Mesenchymal stem cell (in vitro differentiated cells and primary cell): ENCODE results near the gene ARFRP1. TPM values are rescaled to one million over a fixed set of nuclear protein-coding genes. Genes with fewer than 3 reads are reported as not detected.

Source experiments
- DNase-seq: peaks from one replicate; pipeline ENCODE4 v3.0.0-alpha.2; 2013
- H2AFZ ChIP-seq: one replicate; pipeline ENCODE4 v1.6.1; 2013; ENCODE audit warnings: low read depth, mild to moderate bottlenecking, control low read depth, inconsistent platforms, low read length, moderate library complexity
- H2AK5ac ChIP-seq: 2 replicates; pipeline ENCODE4 v1.6.1; 2013; ENCODE audit warnings: low read length, moderate library complexity, mild to moderate bottlenecking, inconsistent platforms; ENCODE audit not compliant: severe bottlenecking
- H2BK120ac ChIP-seq: one replicate; pipeline ENCODE4 v1.6.1; 2013; ENCODE audit warnings: low read depth, mild to moderate bottlenecking, inconsistent platforms, low read length, moderate library complexity
- H2BK12ac ChIP-seq, 2 experiments: one replicate each; pipeline ENCODE4 v1.6.1; 2013; ENCODE audit warnings: inconsistent platforms in 2 of 2, low read length in 2 of 2, mild to moderate bottlenecking in 2 of 2, moderate library complexity in 2 of 2, control low read depth in 1 of 2
- H2BK15ac ChIP-seq: one replicate; pipeline ENCODE4 v1.6.1; 2013; ENCODE audit warnings: mild to moderate bottlenecking, low read depth, inconsistent platforms; ENCODE audit not compliant: poor library complexity, severe bottlenecking
- H2BK5ac ChIP-seq: 2 replicates; pipeline ENCODE4 v1.6.1; 2013; ENCODE audit warnings: low read depth, mild to moderate bottlenecking, low read length, control low read depth, inconsistent platforms; ENCODE audit not compliant: poor library complexity, severe bottlenecking
- H3K14ac ChIP-seq, 2 experiments: one replicate each; pipeline ENCODE4 v1.6.1; 2013; ENCODE audit warnings: inconsistent platforms in 2 of 2, low read length in 2 of 2, control low read depth in 1 of 2, mild to moderate bottlenecking in 1 of 2, moderate library complexity in 1 of 2
- H3K18ac ChIP-seq, 2 experiments: one replicate each; pipeline ENCODE4 v1.6.1; 2013; ENCODE audit warnings: inconsistent platforms in 2 of 2, low read length in 2 of 2, control low read depth in 1 of 2, low read depth in 1 of 2, mild to moderate bottlenecking in 1 of 2
- H3K23ac ChIP-seq, 2 experiments: one replicate each; pipeline ENCODE4 v1.6.1; 2013; ENCODE audit warnings: inconsistent platforms in 2 of 2, low read length in 2 of 2, mild to moderate bottlenecking in 2 of 2, moderate library complexity in 2 of 2, control low read depth in 1 of 2
- H3K27ac ChIP-seq: 2 replicates; pipeline ENCODE4 v1.5.1; 2013; ENCODE audit warnings: mild to moderate bottlenecking, moderate library complexity, low read length, control low read depth, inconsistent platforms; ENCODE audit not compliant: poor library complexity, severe bottlenecking
- H3K27me3 ChIP-seq, 2 experiments: 2 replicates each; pipeline versions ENCODE4 v1.6.1 to v1.7.0; 2013; ENCODE audit warnings: low read length in 2 of 2, mild to moderate bottlenecking in 2 of 2, moderate library complexity in 2 of 2, control low read depth in 1 of 2, inconsistent platforms in 1 of 2; ENCODE audit not compliant: control insufficient read depth in 1 of 2, insufficient read depth in 1 of 2
- H3K36me3 ChIP-seq, 2 experiments: 2 replicates each; pipeline versions ENCODE4 v1.6.1 to v1.7.0; 2013; ENCODE audit warnings: low read length in 2 of 2, control low read depth in 1 of 2, inconsistent platforms in 1 of 2, low read depth in 1 of 2, mild to moderate bottlenecking in 1 of 2; ENCODE audit not compliant: insufficient read depth in 2 of 2, control insufficient read depth in 1 of 2
- H3K4ac ChIP-seq, 2 experiments: one replicate each; pipeline ENCODE4 v1.6.1; 2013; ENCODE audit warnings: inconsistent platforms in 2 of 2, low read length in 2 of 2, mild to moderate bottlenecking in 2 of 2, moderate library complexity in 2 of 2, control low read depth in 1 of 2, low read depth in 1 of 2
- H3K4me1 ChIP-seq: 2 replicates; pipeline ENCODE4 v1.6.1; 2013; ENCODE audit warnings: low read depth, low read length, control low read depth; ENCODE audit not compliant: control insufficient read depth, insufficient read depth
- H3K4me2 ChIP-seq: 2 replicates; pipeline ENCODE4 v1.6.1; 2013; ENCODE audit warnings: low read length, mild to moderate bottlenecking, inconsistent platforms; ENCODE audit not compliant: poor library complexity, severe bottlenecking
- H3K4me3 ChIP-seq, 2 experiments: 2 replicates each; pipeline versions ENCODE4 v1.5.1 to v1.7.0; 2013; ENCODE audit warnings: low read length in 2 of 2, mild to moderate bottlenecking in 2 of 2, control low read depth in 1 of 2, low read depth in 1 of 2; ENCODE audit not compliant: insufficient read depth in 1 of 2
- H3K79me1 ChIP-seq: replicated peaks from 2 replicates; pipeline ENCODE4 v1.6.1; 2013; ENCODE audit warnings: mild to moderate bottlenecking, control low read depth, low read length, inconsistent platforms; ENCODE audit not compliant: poor library complexity, severe bottlenecking
- H3K9ac ChIP-seq: 2 replicates; pipeline ENCODE4 v1.7.0; 2013; ENCODE audit warnings: mild to moderate bottlenecking, low read length, moderate library complexity
- H3K9me3 ChIP-seq: 2 replicates; pipeline ENCODE4 v1.7.0; 2013; ENCODE audit warnings: mild to moderate bottlenecking, low read length; ENCODE audit not compliant: control insufficient read depth
- H4K8ac ChIP-seq: one replicate; pipeline ENCODE4 v1.6.1; 2013; ENCODE audit warnings: inconsistent platforms, mild to moderate bottlenecking, low read length, moderate library complexity
- H4K91ac ChIP-seq: one replicate; pipeline ENCODE4 v1.6.1; 2013; ENCODE audit warnings: mild to moderate bottlenecking, low read length, inconsistent platforms
- WGBS: methylation state at CpG from one replicate; pipeline ENCODE4 v1.1.7; 2013; ENCODE audit warnings: mixed read lengths; 5-methylcytosine and 5-hydroxymethylcytosine counted together
- polyA plus RNA-seq, 2 experiments: library from polyadenylated mRNA; stranded (reverse); fragments of 200-250 nt; gene quantifications; one replicate each; pipeline ENCODE4 v1.2.3, GENCODE V29; 2013

ARFRP1 gene, protein sequence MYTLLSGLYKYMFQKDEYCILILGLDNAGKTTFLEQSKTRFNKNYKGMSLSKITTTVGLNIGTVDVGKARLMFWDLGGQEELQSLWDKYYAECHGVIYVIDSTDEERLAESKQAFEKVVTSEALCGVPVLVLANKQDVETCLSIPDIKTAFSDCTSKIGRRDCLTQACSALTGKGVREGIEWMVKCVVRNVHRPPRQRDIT
- polyA plus RNA-seq (2013, experiment 1 of 2): 13.5 TPM
- polyA plus RNA-seq (2013, experiment 2 of 2): 14.0 TPM

DNA sequence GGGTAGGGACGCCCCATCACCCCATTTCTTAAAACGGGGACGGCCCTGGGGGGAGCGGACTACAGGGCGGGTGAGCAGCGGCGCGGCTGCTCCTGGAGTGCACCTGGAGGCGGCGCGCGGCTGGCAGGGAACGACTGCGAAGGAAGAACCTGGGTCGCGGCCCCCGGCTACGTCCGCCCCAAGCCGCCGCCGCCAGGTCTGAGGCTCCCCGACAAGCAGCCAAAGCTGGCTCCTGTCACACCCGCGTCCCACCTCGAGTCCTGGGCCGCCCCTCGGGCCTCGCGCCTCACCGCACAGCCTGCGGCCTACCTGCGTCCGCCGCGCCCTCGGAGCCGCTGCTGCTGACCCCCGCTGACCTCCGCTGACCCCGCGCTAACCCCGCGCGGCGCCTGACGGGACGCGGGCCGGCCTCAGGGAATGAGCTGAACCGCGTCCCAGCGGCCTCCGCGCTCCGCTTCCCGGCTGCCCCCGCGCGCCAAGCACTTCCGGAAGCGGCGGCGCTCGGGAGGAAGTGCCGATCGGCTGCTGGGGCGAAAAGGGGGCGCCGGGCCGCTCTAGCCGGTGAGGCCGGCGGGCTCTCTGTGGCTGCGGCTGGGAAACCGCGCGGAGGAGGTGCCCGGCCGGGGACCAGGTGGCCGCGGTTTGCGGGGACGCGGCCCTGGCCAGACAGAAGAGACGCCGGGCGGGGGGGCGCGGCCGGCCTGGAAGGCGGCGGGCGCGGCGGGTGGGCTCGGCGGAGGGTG is at the start of gene ARFRP1, which contains the start of gene ZGPAT:
Gene ARFRP1 (minus strand): TSS at position 419 of the 743 bp plus-strand sequence. CDS start 885 bp downstream, outside the sequence.
Gene ZGPAT (plus strand): TSS at position 482 of the 743 bp plus-strand sequence. CDS start 542 bp downstream, outside the sequence.
- H3K27me3 ChIP-seq: no peaks in the 10 kb centered on the region
- peak within 1 kb of the TSS; percentile 89 to 99 for H3K4ac ChIP-seq

DNA sequence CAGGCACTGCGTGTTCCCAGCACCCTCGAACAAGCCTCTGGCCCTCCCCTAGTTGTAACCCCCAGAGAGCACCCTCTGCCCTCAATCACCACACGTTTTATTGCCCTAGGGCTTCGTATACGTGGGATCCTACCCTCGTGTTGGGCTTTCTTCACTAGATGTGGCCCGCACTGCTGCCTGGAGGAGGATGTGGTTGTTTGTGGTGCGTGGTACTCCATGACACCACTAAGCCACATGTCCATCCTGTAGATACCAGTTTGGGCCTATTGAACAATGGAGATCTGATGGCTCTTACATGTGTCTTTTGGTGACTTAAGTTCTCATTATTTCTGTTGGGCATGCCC is 48.8 kb upstream of the ARFRP1 start:
- H3K9me3 ChIP-seq: no peaks in the 10 kb centered on the region
- no peak overlapping the region for H3K4ac ChIP-seq
- no peak overlapping the region for H2AK5ac ChIP-seq
- H3K23ac ChIP-seq: no peak overlapping the region
- peak overlapping the region in 1 of 2 experiments; percentile 74 for H3K14ac ChIP-seq
- H3K4me2 ChIP-seq: no peak overlapping the region
- H3K36me3 ChIP-seq: peaks cover 0 to 30% of the 10 kb centered on the region in 2 experiments
- H2BK15ac ChIP-seq: no peak overlapping the region
- no peak overlapping the region for H3K27ac ChIP-seq
- H4K91ac ChIP-seq: no peak overlapping the region
- DNase-seq: no peak
- no peak overlapping the region for H2AFZ ChIP-seq
- peaks cover 0 to 7% of the 10 kb centered on the region in 2 experiments for H3K27me3 ChIP-seq
- no peak overlapping the region for H2BK120ac ChIP-seq
- H3K4me1 ChIP-seq: no peaks in the 10 kb centered on the region
- WGBS: 81% methylated on average over 6 of the region's 8 CpGs
- H2BK5ac ChIP-seq: no peak overlapping the region
- no peak overlapping the region for H3K9ac ChIP-seq
- H2BK12ac ChIP-seq: no peak overlapping the region
- no peak overlapping the region for H4K8ac ChIP-seq
- peaks cover 7% of the 10 kb centered on the region for H3K79me1 ChIP-seq
- H3K4me3 ChIP-seq: no peak overlapping the region
- H3K18ac ChIP-seq: no peak overlapping the region

More for the DNA sequence above, at the start of gene ARFRP1, which contains the start of gene ZGPAT:
- H3K36me3 ChIP-seq: peaks cover 64 to 66% of the 10 kb centered on the region in 2 experiments
- peak within 1 kb of the TSS; percentile 79 for H2BK120ac ChIP-seq
- H3K9me3 ChIP-seq: peaks cover 5% of the 10 kb centered on the region
- peak within 1 kb of the TSS; percentile 90 for H2BK15ac ChIP-seq
- peak within 1 kb of the TSS; percentile 96 for H4K91ac ChIP-seq
- H3K27ac ChIP-seq: peak within 1 kb of the TSS; percentile 32
- DNase-seq: peak; percentile 75
- peak within 1 kb of the TSS; percentile 82 for H3K4me2 ChIP-seq
- peak within 1 kb of the TSS in 1 of 2 experiments; percentile 73 for H3K23ac ChIP-seq
- H2BK12ac ChIP-seq: peak within 1 kb of the TSS in 1 of 2 experiments; percentile 76
- H3K4me1 ChIP-seq: peaks cover 31% of the 10 kb centered on the region
- H4K8ac ChIP-seq: peak within 1 kb of the TSS; percentile 99
- peak within 1 kb of the TSS; percentile 93 for H3K9ac ChIP-seq
- peak within 1 kb of the TSS; percentile 66 for H2AFZ ChIP-seq
- H3K4me3 ChIP-seq: peak within 1 kb of the TSS; percentile 90 to 96
- peak within 1 kb of the TSS in 1 of 2 experiments; percentile 96 for H3K14ac ChIP-seq
- under 1% methylated on average over 53 of the region's 98 CpGs for WGBS
- peak within 1 kb of the TSS; percentile 87 to 88 for H3K18ac ChIP-seq
- peak within 1 kb of the TSS; percentile 1 for H2BK5ac ChIP-seq
- peaks cover 16% of the 10 kb centered on the region for H3K79me1 ChIP-seq
- H2AK5ac ChIP-seq: no peak within 1 kb of the TSS

DNA sequence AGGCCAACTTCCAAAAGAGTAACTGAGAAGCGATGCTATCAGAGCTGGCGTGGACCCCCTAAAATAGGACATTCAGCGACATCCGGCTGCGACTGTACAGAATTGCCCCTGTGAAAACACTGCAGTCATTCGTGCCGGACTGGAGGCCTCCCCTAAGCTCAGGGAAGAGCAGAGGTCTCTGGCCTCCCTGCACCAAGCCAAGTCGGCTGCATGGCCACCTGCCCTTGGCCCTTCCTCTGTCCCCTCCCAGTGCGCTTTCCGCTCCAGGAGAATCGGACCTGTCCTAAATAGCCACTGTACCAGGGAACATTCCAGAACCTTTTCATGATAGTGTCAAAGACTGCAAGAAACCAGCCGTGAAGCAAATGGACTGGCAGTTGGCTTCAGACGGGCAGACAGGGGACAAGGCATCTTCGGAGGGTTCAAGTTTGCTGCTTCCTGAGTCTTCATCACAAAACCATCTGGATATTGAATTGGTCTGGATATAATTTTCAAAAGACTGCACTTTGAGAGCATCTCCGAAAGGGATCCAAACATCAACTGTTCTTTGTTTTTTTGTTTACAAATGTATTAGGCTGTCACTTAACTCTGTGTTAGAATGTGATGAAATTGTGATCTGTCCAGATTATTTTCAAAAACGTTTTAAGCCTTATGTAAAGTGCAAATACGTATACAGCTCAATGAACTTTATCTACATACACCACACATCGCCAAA is 48.3 kb upstream of the ARFRP1 start:
- no peak overlapping the region for H2AK5ac ChIP-seq
- H2BK15ac ChIP-seq: no peak overlapping the region
- H3K4me3 ChIP-seq: no peak overlapping the region
- no peak overlapping the region for H3K18ac ChIP-seq
- no peaks in the 10 kb centered on the region for H3K9me3 ChIP-seq
- no peak overlapping the region for H3K4me2 ChIP-seq
- H3K79me1 ChIP-seq: peaks cover 7% of the 10 kb centered on the region
- H2AFZ ChIP-seq: no peak overlapping the region
- 85% methylated on average over 17 of the region's 18 CpGs for WGBS
- no peak overlapping the region for H3K23ac ChIP-seq
- no peak overlapping the region for H2BK12ac ChIP-seq
- H3K27me3 ChIP-seq: peaks cover 0 to 7% of the 10 kb centered on the region in 2 experiments
- H3K4ac ChIP-seq: no peak overlapping the region
- no peak overlapping the region for H4K91ac ChIP-seq
- no peak overlapping the region for H4K8ac ChIP-seq
- H3K4me1 ChIP-seq: no peaks in the 10 kb centered on the region
- H3K14ac ChIP-seq: no peak overlapping the region
- H3K27ac ChIP-seq: no peak overlapping the region
- no peak overlapping the region for H3K9ac ChIP-seq
- H2BK120ac ChIP-seq: no peak overlapping the region
- no peak overlapping the region for H2BK5ac ChIP-seq
- H3K36me3 ChIP-seq: peaks cover 0 to 33% of the 10 kb centered on the region in 2 experiments
- DNase-seq: no peak
